ENCODE results near the gene SCAPER.
"Not testable (repeated sequence)": the region's sequence is repeated elsewhere in the genome, so short reads cannot be mapped to it uniquely, and the experiment has no call there.

SCAPER gene

DNA sequence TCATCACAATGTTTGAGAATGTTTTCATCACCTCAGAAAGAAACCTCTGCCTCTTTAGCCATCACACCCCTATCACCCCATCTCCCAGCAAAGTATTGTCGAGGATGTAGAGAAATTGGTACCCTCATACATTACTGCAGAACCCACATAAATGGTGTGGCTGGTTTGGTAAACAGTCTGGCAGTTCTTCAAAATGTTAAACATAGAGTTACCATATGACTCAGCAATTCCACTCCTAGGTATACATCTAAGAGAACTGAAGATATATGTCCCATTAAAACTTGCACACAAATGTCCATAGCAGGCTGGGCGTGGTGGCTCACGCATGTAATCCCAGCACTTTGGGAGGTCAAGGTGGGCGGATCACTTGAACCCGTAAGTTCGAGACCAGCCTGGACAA, 585.1 kb downstream of the SCAPER start:
- Histone ChIP-seq H3K4me3 (ENCODE audit: severe bottlenecking) (no peak overlapping the region), H3K27ac (ENCODE audit: poor library complexity, severe bottlenecking) (no peak overlapping the region), H3K36me3 (ENCODE audit: low read depth) (no peaks in the 10 kb centered on the region), H3K4me1 (ENCODE audit: insufficient read depth, poor library complexity, severe bottlenecking) (no peaks in the 10 kb centered on the region), H3K27me3 (ENCODE audit: insufficient read depth, poor library complexity, severe bottlenecking) (no peaks in the 10 kb centered on the region), H3K9me3 (ENCODE audit: severe bottlenecking) (no peaks in the 10 kb centered on the region)
- ATAC-seq (ENCODE audit: low read depth) (no peak), DNase-seq (ENCODE audit: low spot score) (no peak)
- TF ChIP-seq, protein P1, sequence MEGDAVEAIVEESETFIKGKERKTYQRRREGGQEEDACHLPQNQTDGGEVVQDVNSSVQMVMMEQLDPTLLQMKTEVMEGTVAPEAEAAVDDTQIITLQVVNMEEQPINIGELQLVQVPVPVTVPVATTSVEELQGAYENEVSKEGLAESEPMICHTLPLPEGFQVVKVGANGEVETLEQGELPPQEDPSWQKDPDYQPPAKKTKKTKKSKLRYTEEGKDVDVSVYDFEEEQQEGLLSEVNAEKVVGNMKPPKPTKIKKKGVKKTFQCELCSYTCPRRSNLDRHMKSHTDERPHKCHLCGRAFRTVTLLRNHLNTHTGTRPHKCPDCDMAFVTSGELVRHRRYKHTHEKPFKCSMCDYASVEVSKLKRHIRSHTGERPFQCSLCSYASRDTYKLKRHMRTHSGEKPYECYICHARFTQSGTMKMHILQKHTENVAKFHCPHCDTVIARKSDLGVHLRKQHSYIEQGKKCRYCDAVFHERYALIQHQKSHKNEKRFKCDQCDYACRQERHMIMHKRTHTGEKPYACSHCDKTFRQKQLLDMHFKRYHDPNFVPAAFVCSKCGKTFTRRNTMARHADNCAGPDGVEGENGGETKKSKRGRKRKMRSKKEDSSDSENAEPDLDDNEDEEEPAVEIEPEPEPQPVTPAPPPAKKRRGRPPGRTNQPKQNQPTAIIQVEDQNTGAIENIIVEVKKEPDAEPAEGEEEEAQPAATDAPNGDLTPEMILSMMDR (IDR thresholded peaks at IDR 0.05; ENCODE audit: poor library complexity, severe bottlenecking) = no peak

DNA sequence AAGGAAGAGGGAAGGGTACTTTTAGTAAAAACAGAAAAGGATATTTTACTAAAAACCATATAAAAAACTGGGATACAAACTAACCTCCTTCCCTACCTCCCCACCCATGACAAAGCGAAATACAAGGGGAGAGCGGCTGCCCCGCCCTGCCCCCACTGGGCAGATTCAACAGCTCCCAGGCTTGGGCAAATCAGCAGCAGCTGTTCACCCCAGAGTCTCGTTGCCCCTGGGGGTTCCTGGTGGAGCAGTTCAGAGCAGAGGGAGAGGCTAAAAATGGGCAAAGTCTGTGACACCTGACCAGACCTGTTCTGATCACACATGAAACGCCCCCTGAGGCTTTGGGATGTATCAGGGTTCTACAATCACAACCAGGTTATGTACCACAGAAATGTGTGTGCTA, 591.4 kb downstream of the SCAPER start:
- no peak overlapping the region for H3K4me3 ChIP-seq (ENCODE audit: severe bottlenecking)
- H3K27ac ChIP-seq (ENCODE audit: poor library complexity, severe bottlenecking) = peak overlapping the region; percentile 86
- ATAC-seq (ENCODE audit: low read depth) (no peak), DNase-seq (ENCODE audit: low spot score) (no peak)
- peaks cover 8% of the 10 kb centered on the region; the same call in 1 of the 2 replicates for H3K36me3 ChIP-seq (ENCODE audit: low read depth)
- TF ChIP-seq, protein P1 (IDR thresholded peaks at IDR 0.05; ENCODE audit: poor library complexity, severe bottlenecking) = no peak
- peaks cover 22% of the 10 kb centered on the region for H3K4me1 ChIP-seq (ENCODE audit: insufficient read depth, poor library complexity, severe bottlenecking)
- no peaks in the 10 kb centered on the region for H3K27me3 ChIP-seq (ENCODE audit: insufficient read depth, poor library complexity, severe bottlenecking)
- no peaks in the 10 kb centered on the region for H3K9me3 ChIP-seq (ENCODE audit: severe bottlenecking)

DNA sequence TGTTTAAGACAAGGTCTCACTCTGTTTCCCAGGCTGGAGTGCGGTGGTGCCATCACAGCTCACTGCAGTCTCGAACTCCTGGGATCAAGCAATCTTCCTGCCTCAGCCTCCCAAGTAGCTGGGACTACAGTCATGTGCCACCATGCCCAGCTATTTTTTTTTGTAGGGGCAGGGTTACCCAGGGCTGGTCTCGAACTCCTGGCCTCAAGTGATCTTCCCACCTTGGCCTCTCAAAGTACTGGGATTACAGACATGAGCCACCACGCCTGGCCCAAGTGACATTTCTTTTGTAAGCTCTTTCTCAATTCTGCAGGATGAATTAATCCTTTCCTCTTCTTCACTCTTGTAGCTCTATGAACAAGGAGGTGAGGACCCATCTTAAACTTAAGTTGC, 592.0 kb downstream of the SCAPER start:
- H3K27me3 ChIP-seq (ENCODE audit: insufficient read depth, poor library complexity, severe bottlenecking); H3K4me3 ChIP-seq (ENCODE audit: severe bottlenecking); ATAC-seq (ENCODE audit: low read depth); H3K9me3 ChIP-seq (ENCODE audit: severe bottlenecking); DNase-seq (ENCODE audit: low spot score): not testable (repeated sequence)
- Histone ChIP-seq H3K36me3 (ENCODE audit: low read depth) (peaks cover 12% of the 10 kb centered on the region; the same call in 1 of the 2 replicates), H3K27ac (ENCODE audit: poor library complexity, severe bottlenecking) (peak overlapping the region; percentile 86), H3K4me1 (ENCODE audit: insufficient read depth, poor library complexity, severe bottlenecking) (peaks cover 22% of the 10 kb centered on the region)

DNA sequence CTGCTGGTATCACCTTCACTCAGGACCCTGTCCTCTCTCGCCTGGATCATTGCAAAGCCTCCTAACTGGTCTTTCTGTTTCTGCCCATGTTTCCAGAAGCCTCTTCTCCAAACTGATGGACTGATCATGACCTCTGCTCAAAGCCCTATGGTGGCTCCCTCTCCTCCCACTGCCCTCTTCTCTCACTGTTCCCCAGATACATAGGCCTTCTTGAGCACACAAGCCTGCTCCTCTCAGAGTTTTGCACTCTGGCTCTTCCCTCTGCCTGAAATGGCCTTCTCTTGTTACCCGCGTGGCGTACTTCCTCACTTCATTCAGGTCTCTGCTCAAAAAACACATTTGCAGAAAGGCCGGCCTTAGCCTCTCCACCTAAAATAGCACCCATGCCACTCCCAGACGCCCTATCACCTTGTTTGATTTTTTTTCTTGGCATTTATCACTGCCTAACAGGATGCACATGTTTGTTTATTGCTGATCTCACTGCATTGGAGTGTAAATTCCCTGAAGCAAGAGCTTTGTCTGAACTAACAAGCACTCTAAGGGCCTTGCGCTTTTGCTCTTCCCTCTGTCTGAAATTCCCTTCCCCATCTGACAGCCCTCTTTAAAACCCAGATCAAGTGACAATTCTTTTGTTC, 592.5 kb downstream of the SCAPER start:
- H3K4me1 ChIP-seq (ENCODE audit: insufficient read depth, poor library complexity, severe bottlenecking) = peaks cover 22% of the 10 kb centered on the region
- no peaks in the 10 kb centered on the region for H3K9me3 ChIP-seq (ENCODE audit: severe bottlenecking)
- ATAC-seq (ENCODE audit: low read depth) = peak; percentile 68
- H3K4me3 ChIP-seq (ENCODE audit: severe bottlenecking) = no peak overlapping the region
- DNase-seq (ENCODE audit: low spot score) = no peak
- TF ChIP-seq, protein P1 (IDR thresholded peaks at IDR 0.05; ENCODE audit: poor library complexity, severe bottlenecking) = no peak
- peaks cover 18% of the 10 kb centered on the region; the same call in 1 of the 2 replicates for H3K36me3 ChIP-seq (ENCODE audit: low read depth)
- peak overlapping the region; percentile 86 for H3K27ac ChIP-seq (ENCODE audit: poor library complexity, severe bottlenecking)
- no peaks in the 10 kb centered on the region for H3K27me3 ChIP-seq (ENCODE audit: insufficient read depth, poor library complexity, severe bottlenecking)

DNA sequence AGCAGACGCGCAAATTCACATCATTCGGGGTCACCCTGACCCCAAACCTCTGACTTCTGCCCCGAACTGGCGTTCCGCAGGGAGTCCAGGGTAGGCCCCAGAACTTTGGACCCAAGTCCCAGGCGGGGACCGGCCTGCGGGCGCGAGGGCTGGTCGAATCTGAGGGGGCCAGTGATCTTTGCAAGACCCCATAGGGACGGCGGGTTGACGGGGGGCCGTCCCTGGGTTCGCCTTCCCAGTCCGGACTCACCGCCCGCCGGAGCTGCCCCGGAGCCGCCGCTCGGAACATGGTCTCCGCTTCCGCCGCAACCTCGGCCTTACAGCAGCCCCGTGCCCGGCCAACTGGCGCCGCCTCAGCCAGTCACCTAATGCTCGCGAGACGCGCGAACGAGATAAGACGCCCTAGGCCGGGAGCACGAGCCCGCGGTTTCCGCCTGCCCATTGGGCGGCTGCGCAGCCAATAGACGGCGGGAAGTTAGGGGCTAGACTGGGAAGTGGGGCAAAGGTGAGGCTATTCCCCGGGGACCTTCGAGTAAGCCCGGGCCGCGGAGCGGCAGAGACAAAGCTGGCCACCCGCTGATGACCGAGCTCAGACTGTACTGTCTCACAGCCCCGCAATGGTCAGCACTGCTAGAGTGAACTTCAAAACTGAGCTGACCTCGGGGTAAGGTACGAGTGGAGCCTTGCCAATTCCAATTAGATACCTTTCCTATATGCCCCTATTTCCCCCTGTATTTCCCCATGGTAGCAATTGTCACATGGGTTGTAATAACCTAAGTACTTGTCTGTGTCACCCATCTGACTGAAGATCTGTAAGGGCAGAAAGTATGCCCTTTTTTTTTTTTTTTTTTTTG, 593.8 kb downstream of the SCAPER start, which contains the start of gene ETFA:
Gene ETFA, minus strand, starts transcription at position 370 of the 854 bp plus-strand sequence. Its CDS starts 81 bp downstream, at position 289.
- DNase-seq (ENCODE audit: low spot score) (peak; percentile 100), ATAC-seq (ENCODE audit: low read depth) (peak; percentile 93)
- TF ChIP-seq, protein P1 (IDR thresholded peaks at IDR 0.05; ENCODE audit: poor library complexity, severe bottlenecking) = no peak
- Histone ChIP-seq H3K27me3 (ENCODE audit: insufficient read depth, poor library complexity, severe bottlenecking) (no peaks in the 10 kb centered on the region), H3K27ac (ENCODE audit: poor library complexity, severe bottlenecking) (peak within 1 kb of the TSS; percentile 86), H3K9me3 (ENCODE audit: severe bottlenecking) (no peaks in the 10 kb centered on the region), H3K36me3 (ENCODE audit: low read depth) (peaks cover 25% of the 10 kb centered on the region), H3K4me3 (ENCODE audit: severe bottlenecking) (peak within 1 kb of the TSS; percentile 69), H3K4me1 (ENCODE audit: insufficient read depth, poor library complexity, severe bottlenecking) (peaks cover 22% of the 10 kb centered on the region)
